GM10266 (cell line): Measurements from ENCODE around the gene PKMYT1.

Source experiments
- DNase-seq: peaks from one replicate; pipeline ENCODE4 v3.0.0; 2012; ENCODE audit errors: extremely low spot score
- CTCF ChIP-seq: IDR thresholded peaks from 2 replicates; pipeline ENCODE4 v1.5.1; 2012; ENCODE audit warnings: mild to moderate bottlenecking, low read depth; ENCODE audit not compliant: control insufficient read depth, insufficient read depth; ENCODE audit errors: missing control alignments

The PKMYT1 gene

GRCh38 chr16:3015865-3016521, 35.7 kb upstream of the PKMYT1 start:
- no peak for DNase-seq

DNA sequence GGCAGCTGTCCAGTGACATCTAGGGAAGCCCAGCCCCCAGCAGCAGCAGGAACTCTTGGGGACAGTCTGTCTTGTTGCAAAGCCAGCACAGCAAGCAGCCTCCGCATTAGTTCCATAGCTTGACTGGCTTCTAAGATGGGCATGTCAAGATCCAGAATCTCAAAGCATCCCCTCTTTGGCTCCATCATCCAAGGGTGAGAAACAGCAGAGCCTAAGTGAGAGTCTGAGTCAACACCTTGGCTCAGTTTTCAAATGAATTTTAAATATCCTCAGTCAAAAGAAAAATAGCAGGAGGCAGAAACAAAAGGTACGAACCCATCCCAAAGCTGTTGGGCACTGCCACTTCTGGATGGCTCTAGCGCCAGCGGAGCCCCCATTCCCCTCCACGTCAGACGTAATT, 34.7 kb upstream of the PKMYT1 start:
- DNase-seq = no peak
- TF ChIP-seq CTCF = no peak

More at GRCh38 chr16:3015865-3016521, 35.7 kb upstream of the PKMYT1 start:
- no peak for TF ChIP-seq CTCF

GRCh38 chr16:3013998-3014690, 33.9 kb upstream of the PKMYT1 start:
- no peak for DNase-seq
- TF ChIP-seq CTCF = no peak

- TF ChIP-seq CTCF = no peak
- no peak for DNase-seq
Measured at GRCh38 chr16:3013491-3013951, 33.3 kb upstream of the PKMYT1 start.

GRCh38 chr16:3012828-3013420, 32.7 kb upstream of the PKMYT1 start, which contains the start of gene CLDN9:
TSS of gene CLDN9 (plus strand) at chr16:3012923. CDS start at chr16:3013363, 440 bp downstream.
- no peak for TF ChIP-seq CTCF
- DNase-seq = no peak

GRCh38 chr16:3012246-3012645, 32.0 kb upstream of the PKMYT1 start:
- no peak for DNase-seq

More at GRCh38 chr16:3012246-3012645, 32.0 kb upstream of the PKMYT1 start:
- TF ChIP-seq CTCF = no peak
